Muscle of arm (tissue), 12 donors: ENCODE results near the gene CCDC158. TPM values are rescaled to one million over a fixed set of nuclear protein-coding genes. Genes with fewer than 3 reads are reported as not detected.
A peak's percentile ranks its signal among the peaks of the same experiment; 100 is the strongest.
"Not testable (repeated sequence)": the region's sequence is repeated elsewhere in the genome, so short reads cannot be mapped to it uniquely, and the experiment has no call there.

Source experiments
- DNase-seq: peaks from one replicate; pipeline ENCODE4 v3.0.0-alpha.2; 2013
- polyA plus RNA-seq, 12 donors: library from polyadenylated mRNA; unstranded; fragments of 120-200 nt; gene quantifications; one replicate each; pipeline ENCODE4 v1.2.1, GENCODE V29; 2013; ENCODE audit not compliant: insufficient read length in 12 of 12

CCDC158 gene
- polyA plus RNA-seq, 12 donors: 0.53 to 2.8 (median 0.79) TPM; not detected in 1

DNA sequence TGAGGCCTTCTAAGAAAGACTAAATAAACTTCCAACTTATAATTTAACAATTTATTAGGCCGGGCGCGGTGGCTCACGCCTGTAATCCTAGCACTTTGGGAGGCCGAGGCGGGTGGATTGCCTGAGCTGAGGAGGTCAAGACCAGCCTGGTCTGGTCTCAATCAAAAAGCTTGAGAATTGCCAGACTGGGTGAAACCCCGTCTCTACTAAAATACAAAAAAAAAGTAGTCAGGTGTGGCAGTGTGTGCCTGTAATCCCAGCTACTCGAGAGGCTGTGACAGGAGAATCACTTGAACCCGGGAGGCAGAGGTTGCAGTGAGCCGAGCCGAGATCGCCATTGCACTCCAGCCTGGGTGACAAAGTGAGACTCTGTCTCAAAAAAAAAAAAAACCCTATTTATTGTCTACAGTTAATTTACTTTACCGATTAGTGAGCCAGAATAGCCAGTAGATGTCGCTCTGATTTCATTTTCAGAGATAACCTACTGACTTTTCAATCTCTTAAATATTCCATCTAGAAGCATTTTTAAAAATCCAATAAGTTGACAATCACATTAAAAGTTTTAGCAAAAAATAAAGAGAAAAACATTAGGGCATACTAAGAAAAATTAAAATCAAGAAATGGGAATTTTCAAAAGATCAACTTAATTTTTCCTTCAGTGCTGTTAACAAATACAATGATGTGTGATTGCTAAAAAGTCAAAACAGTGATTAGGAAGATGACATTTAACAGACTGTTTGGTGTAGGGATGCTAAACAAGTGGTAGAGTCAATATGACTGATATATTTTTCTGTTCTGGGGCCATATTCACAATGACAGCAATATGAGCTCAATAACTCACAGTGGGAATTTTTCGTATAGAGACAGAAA is 9.8 kb upstream of the CCDC158 start:
- DNase-seq: peak; percentile 55

GRCh38 chr4:76429636-76430035 is 8.7 kb upstream of the CCDC158 start:
- no peak for DNase-seq

GRCh38 chr4:76426272-76426671 is 5.3 kb upstream of the CCDC158 start:
- DNase-seq: no peak

- DNase-seq: not testable (repeated sequence)
Observed at GRCh38 chr4:76423159-76423558, 2.2 kb upstream of the CCDC158 start.

- DNase-seq: no peak
Observed at GRCh38 chr4:76420188-76420761, 666 bp downstream of the CCDC158 start.

DNA sequence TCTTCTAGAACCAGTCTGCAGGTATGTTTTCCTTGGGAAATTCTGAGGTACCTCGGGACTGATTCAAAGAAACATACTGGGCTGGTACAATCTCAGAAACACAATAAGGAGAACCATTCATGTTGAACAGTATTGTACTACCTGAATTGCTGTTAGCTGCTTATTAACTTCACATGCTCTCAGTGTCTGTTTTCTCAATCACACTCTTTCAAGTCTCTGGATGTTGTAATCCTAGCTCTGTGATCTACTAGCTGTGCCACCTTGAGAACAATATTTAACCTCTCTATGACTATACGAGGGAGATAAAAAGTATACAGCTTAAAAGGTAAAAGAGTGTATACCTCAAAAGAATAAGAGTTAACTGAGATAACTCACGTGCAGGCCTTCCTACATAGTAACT is 10.3 kb downstream of the CCDC158 start:
- DNase-seq: no peak

GRCh38 chr4:76407440-76408119 is 13.4 kb downstream of the CCDC158 start:
- no peak for DNase-seq

DNA sequence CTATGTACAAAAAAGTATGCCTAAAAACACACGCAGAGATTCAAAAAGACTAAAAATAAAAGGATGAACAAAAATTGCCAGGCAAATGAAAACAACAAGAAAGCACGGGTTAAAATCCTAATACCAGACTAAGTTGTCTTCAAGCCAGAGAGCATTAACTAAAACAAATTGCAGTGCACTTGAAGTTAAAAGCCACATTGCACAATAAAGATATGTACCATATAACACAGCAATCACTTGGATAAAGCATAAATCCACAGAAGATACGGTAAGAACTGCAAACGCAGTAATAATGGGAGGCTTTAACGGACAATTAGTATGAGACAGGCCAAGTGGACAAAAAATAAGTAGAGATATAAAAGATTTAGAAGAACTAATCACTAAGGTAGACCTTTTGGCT is 14.9 kb downstream of the CCDC158 start:
- DNase-seq: no peak

- DNase-seq: no peak
Observed at GRCh38 chr4:76401654-76402053, 19.3 kb downstream of the CCDC158 start.

- DNase-seq: no peak
Observed at GRCh38 chr4:76388160-76388908, 32.6 kb downstream of the CCDC158 start.

DNA sequence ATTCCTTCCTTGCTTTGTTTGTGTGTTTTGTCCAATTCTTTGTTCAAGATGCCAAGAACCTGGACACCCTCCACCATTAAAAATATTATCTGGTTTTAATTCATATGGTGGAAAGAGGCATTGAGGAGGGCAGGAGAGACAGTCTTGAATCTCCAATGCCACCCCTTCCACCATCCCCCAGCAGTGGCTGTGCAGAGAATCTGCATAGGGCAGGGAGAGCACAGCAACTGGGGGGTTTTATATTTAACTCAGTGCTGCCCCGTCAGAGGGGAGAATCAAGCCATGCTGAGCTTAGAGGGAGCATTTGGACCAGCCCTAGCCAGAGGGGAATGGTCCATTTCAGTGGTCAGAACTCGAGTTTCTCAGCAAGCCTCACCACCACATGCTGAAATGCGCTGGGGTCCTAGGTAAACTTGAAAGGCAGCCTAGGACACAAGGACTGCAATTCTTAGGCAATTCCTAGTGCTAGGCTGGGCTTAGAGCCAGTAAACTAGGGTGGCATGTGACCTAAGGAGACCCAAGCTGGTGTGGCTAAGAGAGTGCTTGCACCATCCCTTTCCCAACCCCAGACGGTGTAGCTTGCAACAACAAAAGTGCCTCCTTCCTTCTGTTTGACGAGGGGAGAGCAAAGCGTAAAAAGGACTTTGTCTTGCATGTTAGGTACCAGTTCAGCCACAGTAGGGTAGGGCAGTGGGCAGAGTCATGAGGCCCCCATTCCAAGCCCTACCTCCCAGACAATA is 34.2 kb downstream of the CCDC158 start:
- DNase-seq: no peak

- no peak for DNase-seq
Observed at GRCh38 chr4:76385974-76386373, 35.0 kb downstream of the CCDC158 start.

GRCh38 chr4:76384052-76384451 is 36.9 kb downstream of the CCDC158 start:
- no peak for DNase-seq

DNA sequence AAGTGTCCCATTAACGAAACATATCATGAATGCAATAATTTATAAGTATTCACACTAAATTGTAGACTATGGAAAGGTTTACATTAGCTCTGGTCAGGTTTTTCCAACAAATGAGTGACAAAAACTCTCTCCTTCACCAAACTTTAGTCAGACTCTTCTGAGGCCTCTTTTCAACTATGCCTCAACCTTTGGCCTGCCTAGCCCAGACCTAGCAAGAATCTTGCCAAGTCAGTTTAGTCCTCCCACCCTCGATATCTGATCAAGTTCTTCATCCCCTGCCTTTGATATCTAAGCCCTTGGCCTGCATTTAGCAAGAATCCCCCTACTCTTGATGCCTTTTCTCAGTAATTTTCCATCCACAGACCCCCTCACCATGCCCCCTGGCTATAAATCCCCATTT is 37.9 kb downstream of the CCDC158 start:
- no peak for DNase-seq

DNA sequence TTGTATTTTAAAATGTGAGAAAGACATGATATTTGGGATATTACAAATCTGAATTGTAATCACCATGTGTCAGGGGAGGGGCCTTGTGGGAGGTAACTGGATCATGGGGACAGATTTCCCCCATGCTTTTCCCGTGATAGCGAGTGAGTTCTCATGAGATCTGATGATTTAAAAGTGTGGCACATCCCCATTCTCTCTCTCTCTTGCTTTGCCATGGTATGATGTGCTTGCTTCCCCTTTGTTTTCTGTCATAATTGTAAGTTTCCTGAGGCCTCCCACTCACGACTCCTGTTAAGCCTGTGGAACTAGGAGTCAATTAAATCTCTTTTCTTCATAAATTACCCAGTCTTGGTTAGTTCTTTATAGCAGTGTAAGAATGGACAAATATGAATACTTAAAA is 39.0 kb downstream of the CCDC158 start:
- DNase-seq: no peak

- no peak for DNase-seq
Observed at GRCh38 chr4:76380561-76380960, 40.4 kb downstream of the CCDC158 start.

DNA sequence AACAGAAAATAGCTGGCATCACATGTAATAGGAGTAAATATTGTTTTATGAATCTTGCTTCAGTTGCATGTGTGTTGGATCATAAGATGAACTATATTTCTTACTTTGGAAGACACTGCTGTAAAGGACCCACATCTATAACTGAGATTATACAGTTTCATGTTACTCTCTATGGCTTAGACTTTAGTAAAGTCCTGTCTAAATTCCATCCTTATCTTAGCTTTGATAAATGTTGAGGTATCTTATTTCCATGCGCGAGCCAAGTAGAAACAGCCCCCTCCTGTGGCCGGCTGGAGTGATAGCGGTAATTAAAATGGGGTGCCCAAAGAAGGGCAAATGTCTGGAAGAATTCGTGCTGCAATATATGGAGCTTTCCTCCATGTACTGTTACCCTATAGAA is 43.0 kb downstream of the CCDC158 start:
- DNase-seq: no peak

- DNase-seq: no peak
Observed at GRCh38 chr4:76377481-76377901, 43.5 kb downstream of the CCDC158 start.

DNA sequence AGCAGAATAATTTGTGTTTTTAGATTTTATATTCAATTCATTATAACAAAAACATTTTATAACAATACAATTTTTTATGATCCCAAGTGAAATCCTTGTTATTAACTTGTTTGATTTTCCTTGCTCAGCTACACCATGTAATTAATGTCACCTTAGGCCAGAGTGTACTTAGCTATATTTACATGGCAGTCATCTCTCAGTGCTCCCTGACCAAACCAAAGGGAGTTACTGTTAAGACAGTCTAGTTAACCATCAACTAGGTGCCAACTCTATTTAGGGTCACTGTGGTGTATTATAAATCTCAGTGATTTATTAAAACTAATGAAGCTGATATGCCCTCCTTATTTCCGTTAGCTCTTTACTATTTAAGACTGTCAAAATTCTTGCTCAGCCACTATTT is 44.4 kb downstream of the CCDC158 start:
- no peak for DNase-seq

- DNase-seq: no peak
Observed at GRCh38 chr4:76375703-76376102, 45.2 kb downstream of the CCDC158 start.

- DNase-seq: no peak
Observed at GRCh38 chr4:76374798-76375197, 46.1 kb downstream of the CCDC158 start.
